ENCODE results near the gene GALNT11.

GALNT11 gene

GRCh38 chr7:152103066-152103465 is 77.6 kb downstream of the GALNT11 start:
- Histone ChIP-seq H3K4me2 (ENCODE audit: low read length) (no peak overlapping the region), H3K27me3 (ENCODE audit: insufficient read depth, low read length) (0 out of 2 replicates have a peak, but pooled peaks cover 3% of the 10 kb centered on the region), H3K4me1 (ENCODE audit: insufficient read depth, low read length, severe bottlenecking) (no peaks in the 10 kb centered on the region), H3K9me2 (ENCODE audit: low read depth, low read length) (no peaks in the 10 kb centered on the region), H3K79me2 (ENCODE audit: insufficient read depth, low read length) (no peaks in the 10 kb centered on the region), H3K9me3 (ENCODE audit: low read length) (no peaks in the 10 kb centered on the region), H3K9ac (ENCODE audit: low read length) (no peak overlapping the region), H2AFZ (ENCODE audit: low read length) (no peak overlapping the region), H4K20me1 (ENCODE audit: insufficient read depth, low read length) (no peaks in the 10 kb centered on the region), H3F3A (ENCODE audit: insufficient read depth, low read length) (no peaks in the 10 kb centered on the region), H3K27ac (ENCODE audit: low read depth, low read length, poor library complexity, severe bottlenecking) (no peak overlapping the region), H3K4me3 (ENCODE audit: low read depth, low read length, poor library complexity, severe bottlenecking) (no peak overlapping the region), H3K36me3 (ENCODE audit: insufficient read depth, low read length) (no peaks in the 10 kb centered on the region)
- TF ChIP-seq CTCF (IDR thresholded peaks at IDR 0.05; ENCODE audit: low read length) (no peak), EZH2 (IDR thresholded peaks at IDR 0.05; ENCODE audit: borderline replicate concordance, low read length) (no peak)

- Histone ChIP-seq H3K4me3 (ENCODE audit: low read depth, low read length, poor library complexity, severe bottlenecking) (no peak overlapping the region), H2AFZ (ENCODE audit: low read length) (no peak overlapping the region), H3K79me2 (ENCODE audit: insufficient read depth, low read length) (no peaks in the 10 kb centered on the region), H3K9ac (ENCODE audit: low read length) (no peak overlapping the region), H3K4me1 (ENCODE audit: insufficient read depth, low read length, severe bottlenecking) (no peaks in the 10 kb centered on the region), H3K27me3 (ENCODE audit: insufficient read depth, low read length) (0 out of 2 replicates have a peak, but pooled peaks cover 3% of the 10 kb centered on the region), H3K9me2 (ENCODE audit: low read depth, low read length) (no peaks in the 10 kb centered on the region), H3F3A (ENCODE audit: insufficient read depth, low read length) (no peaks in the 10 kb centered on the region), H3K36me3 (ENCODE audit: insufficient read depth, low read length) (no peaks in the 10 kb centered on the region), H3K9me3 (ENCODE audit: low read length) (no peaks in the 10 kb centered on the region), H3K4me2 (ENCODE audit: low read length) (no peak overlapping the region), H3K27ac (ENCODE audit: low read depth, low read length, poor library complexity, severe bottlenecking) (no peak overlapping the region), H4K20me1 (ENCODE audit: insufficient read depth, low read length) (no peaks in the 10 kb centered on the region)
- TF ChIP-seq CTCF (IDR thresholded peaks at IDR 0.05; ENCODE audit: low read length) (no peak), EZH2 (IDR thresholded peaks at IDR 0.05; ENCODE audit: borderline replicate concordance, low read length) (no peak)
Observed at GRCh38 chr7:152103691-152104090, 78.2 kb downstream of the GALNT11 start.

GRCh38 chr7:152105205-152105604 is 79.7 kb downstream of the GALNT11 start:
- Histone ChIP-seq H4K20me1 (ENCODE audit: insufficient read depth, low read length) (no peaks in the 10 kb centered on the region), H3K4me2 (ENCODE audit: low read length) (no peak overlapping the region), H3K27me3 (ENCODE audit: insufficient read depth, low read length) (0 out of 2 replicates have a peak, but pooled peaks cover 3% of the 10 kb centered on the region), H3K9ac (ENCODE audit: low read length) (no peak overlapping the region), H3K4me1 (ENCODE audit: insufficient read depth, low read length, severe bottlenecking) (no peaks in the 10 kb centered on the region), H3K9me2 (ENCODE audit: low read depth, low read length) (no peaks in the 10 kb centered on the region), H3F3A (ENCODE audit: insufficient read depth, low read length) (no peaks in the 10 kb centered on the region), H3K27ac (ENCODE audit: low read depth, low read length, poor library complexity, severe bottlenecking) (no peak overlapping the region), H2AFZ (ENCODE audit: low read length) (no peak overlapping the region), H3K79me2 (ENCODE audit: insufficient read depth, low read length) (no peaks in the 10 kb centered on the region), H3K9me3 (ENCODE audit: low read length) (no peaks in the 10 kb centered on the region), H3K4me3 (ENCODE audit: low read depth, low read length, poor library complexity, severe bottlenecking) (no peak overlapping the region), H3K36me3 (ENCODE audit: insufficient read depth, low read length) (no peaks in the 10 kb centered on the region)
- TF ChIP-seq CTCF (IDR thresholded peaks at IDR 0.05; ENCODE audit: low read length) (no peak), EZH2 (IDR thresholded peaks at IDR 0.05; ENCODE audit: borderline replicate concordance, low read length) (no peak)

All from OCI-LY1 (cell line).